HUES6 (cell line): ENCODE results near the gene MYH14.

ENCODE experiments used
- H3K27ac ChIP-seq: 2 replicates; pipeline ENCODE4 v1.7.0; 2013; ENCODE audit warnings: low read depth, mild to moderate bottlenecking, low read length, inconsistent platforms
- H3K27me3 ChIP-seq: 2 replicates; pipeline ENCODE4 v1.6.1; 2013; ENCODE audit warnings: low read length; ENCODE audit not compliant: control insufficient read depth, insufficient read depth
- H3K36me3 ChIP-seq: 2 replicates; pipeline ENCODE4 v1.6.1; 2013; ENCODE audit warnings: low read length; ENCODE audit not compliant: control insufficient read depth, insufficient read depth
- H3K4me1 ChIP-seq: 2 replicates; pipeline ENCODE4 v1.6.1; 2013; ENCODE audit warnings: low read length; ENCODE audit not compliant: control insufficient read depth, insufficient read depth
- H3K4me3 ChIP-seq: 2 replicates; pipeline ENCODE4 v1.5.1; 2013; ENCODE audit warnings: low read depth, low read length
- H3K9ac ChIP-seq: one replicate; pipeline ENCODE4 v1.6.1; 2013; ENCODE audit warnings: mild to moderate bottlenecking, low read length
- H3K9me3 ChIP-seq: 2 replicates; pipeline ENCODE4 v1.6.1; 2013; ENCODE audit warnings: low read depth, low read length; ENCODE audit not compliant: control insufficient read depth, insufficient read depth

Gene MYH14

GRCh38 chr19:50239921-50240590 is 36.6 kb downstream of the MYH14 start:
- Histone ChIP-seq H3K9me3 (peaks cover 7% of the 10 kb centered on the region; the same call in 1 of the 2 replicates), H3K27ac (no peak overlapping the region), H3K4me1 (no peaks in the 10 kb centered on the region), H3K9ac (no peak overlapping the region), H3K4me3 (no peak overlapping the region), H3K36me3 (no peaks in the 10 kb centered on the region), H3K27me3 (no peaks in the 10 kb centered on the region)

- Histone ChIP-seq H3K36me3 (no peaks in the 10 kb centered on the region), H3K9me3 (peaks cover 7% of the 10 kb centered on the region; the same call in 1 of the 2 replicates), H3K27me3 (no peaks in the 10 kb centered on the region), H3K9ac (no peak overlapping the region), H3K4me1 (peaks cover 3% of the 10 kb centered on the region; the same call in 1 of the 2 replicates), H3K4me3 (no peak overlapping the region), H3K27ac (no peak overlapping the region)
Measured at GRCh38 chr19:50242581-50242980, 39.2 kb downstream of the MYH14 start.

- peaks cover 3% of the 10 kb centered on the region; the same call in 1 of the 2 replicates for H3K36me3 ChIP-seq
- no peak overlapping the region for H3K27ac ChIP-seq
- no peak overlapping the region for H3K4me3 ChIP-seq
- no peaks in the 10 kb centered on the region for H3K27me3 ChIP-seq
- peaks cover 3% of the 10 kb centered on the region; the same call in 1 of the 2 replicates for H3K4me1 ChIP-seq
- H3K9me3 ChIP-seq: peaks cover 7% of the 10 kb centered on the region; the same call in 1 of the 2 replicates
- no peak overlapping the region for H3K9ac ChIP-seq
Measured at GRCh38 chr19:50244695-50245094, 41.3 kb downstream of the MYH14 start.

GRCh38 chr19:50248413-50248812 is 45.0 kb downstream of the MYH14 start:
- Histone ChIP-seq H3K4me3 (no peak overlapping the region), H3K9ac (no peak overlapping the region), H3K27me3 (no peaks in the 10 kb centered on the region), H3K36me3 (peaks cover 9% of the 10 kb centered on the region), H3K9me3 (peaks cover 10% of the 10 kb centered on the region), H3K27ac (no peak overlapping the region), H3K4me1 (peaks cover 3% of the 10 kb centered on the region; the same call in 1 of the 2 replicates)

GRCh38 chr19:50248826-50249225 is 45.4 kb downstream of the MYH14 start:
- H3K27ac ChIP-seq: no peak overlapping the region
- peaks cover 9% of the 10 kb centered on the region for H3K36me3 ChIP-seq
- H3K4me3 ChIP-seq: no peak overlapping the region
- peaks cover 12% of the 10 kb centered on the region for H3K9me3 ChIP-seq
- no peaks in the 10 kb centered on the region for H3K27me3 ChIP-seq
- H3K4me1 ChIP-seq: peaks cover 3% of the 10 kb centered on the region; the same call in 1 of the 2 replicates
- H3K9ac ChIP-seq: no peak overlapping the region

GRCh38 chr19:50249636-50250035 is 46.2 kb downstream of the MYH14 start:
- H3K9ac ChIP-seq: no peak overlapping the region
- peaks cover 18% of the 10 kb centered on the region for H3K9me3 ChIP-seq
- H3K36me3 ChIP-seq: peaks cover 15% of the 10 kb centered on the region
- H3K4me1 ChIP-seq: peaks cover 3% of the 10 kb centered on the region; the same call in 1 of the 2 replicates
- no peak overlapping the region for H3K27ac ChIP-seq
- no peak overlapping the region for H3K4me3 ChIP-seq
- no peaks in the 10 kb centered on the region for H3K27me3 ChIP-seq

- Histone ChIP-seq H3K9me3 (peaks cover 18% of the 10 kb centered on the region), H3K27me3 (no peaks in the 10 kb centered on the region), H3K4me3 (no peak overlapping the region), H3K36me3 (peaks cover 18% of the 10 kb centered on the region), H3K4me1 (peaks cover under 1% of the 10 kb centered on the region; the same call in 1 of the 2 replicates), H3K27ac (no peak overlapping the region), H3K9ac (no peak overlapping the region)
Measured at GRCh38 chr19:50250450-50251136, 47.2 kb downstream of the MYH14 start.

- Histone ChIP-seq H3K4me1 (no peaks in the 10 kb centered on the region), H3K27ac (no peak overlapping the region), H3K27me3 (no peaks in the 10 kb centered on the region), H3K4me3 (no peak overlapping the region), H3K36me3 (peaks cover 24% of the 10 kb centered on the region), H3K9ac (no peak overlapping the region), H3K9me3 (peaks cover 18% of the 10 kb centered on the region)
Measured at GRCh38 chr19:50252111-50252886, 48.9 kb downstream of the MYH14 start.

- Histone ChIP-seq H3K9me3 (peaks cover 18% of the 10 kb centered on the region), H3K4me3 (no peak overlapping the region), H3K9ac (no peak overlapping the region), H3K27me3 (no peaks in the 10 kb centered on the region), H3K27ac (no peak overlapping the region), H3K36me3 (peaks cover 27% of the 10 kb centered on the region), H3K4me1 (no peaks in the 10 kb centered on the region)
Measured at GRCh38 chr19:50252887-50253268, 49.5 kb downstream of the MYH14 start.

GRCh38 chr19:50255115-50255514 is 51.7 kb downstream of the MYH14 start:
- H3K9ac ChIP-seq: no peak overlapping the region
- no peaks in the 10 kb centered on the region for H3K27me3 ChIP-seq
- H3K27ac ChIP-seq: no peak overlapping the region
- H3K9me3 ChIP-seq: peaks cover 18% of the 10 kb centered on the region
- no peaks in the 10 kb centered on the region for H3K4me1 ChIP-seq
- H3K36me3 ChIP-seq: peaks cover 27% of the 10 kb centered on the region
- no peak overlapping the region for H3K4me3 ChIP-seq

- no peak overlapping the region for H3K4me3 ChIP-seq
- peaks cover 18% of the 10 kb centered on the region for H3K9me3 ChIP-seq
- H3K36me3 ChIP-seq: peaks cover 29% of the 10 kb centered on the region
- H3K27me3 ChIP-seq: no peaks in the 10 kb centered on the region
- no peaks in the 10 kb centered on the region for H3K4me1 ChIP-seq
- no peak overlapping the region for H3K27ac ChIP-seq
- H3K9ac ChIP-seq: no peak overlapping the region
Measured at GRCh38 chr19:50257141-50257540, 53.7 kb downstream of the MYH14 start.
